Mesangial cell (primary cell): ENCODE data around the gene OR4F3. TPM values are rescaled to one million over a fixed set of nuclear protein-coding genes. Genes with fewer than 3 reads are reported as not detected.

Source experiments
- total RNA-seq: library from RNA; depleted of rRNA; stranded (reverse); fragments of >200 nt; gene quantifications from 2 replicates; pipeline ENCODE4 v1.2.3, GENCODE V29; 2015

OR4F3 gene
- not detected in 2 replicates for total RNA-seq

GRCh38 chr5:181366968-181367367, at the start of gene OR4F3:
OR4F3 (plus strand) TSS chr5:181367268.

Other genes with a start within 250 kb of the OR4F3 start
- not detected in 2 replicates for gene OR2V1, start 236.1 kb upstream of the OR4F3 start, total RNA-seq
- not detected in 2 replicates for gene OR2V2, start 219.7 kb upstream of the OR4F3 start, total RNA-seq
- 4.1 and 8.8 TPM in 2 replicates for gene TRIM7, start 162.1 kb upstream of the OR4F3 start, total RNA-seq
- gene TRIM41, start 144.0 kb upstream of the OR4F3 start, total RNA-seq, result 9.1 and 11.2 TPM in 2 replicates
- 3,671 and 4,217 TPM in 2 replicates for gene RACK1, start 123.4 kb upstream of the OR4F3 start, total RNA-seq
- 1.3 and 2.2 TPM in 2 replicates for gene TRIM52, start 106.1 kb upstream of the OR4F3 start, total RNA-seq